ENCODE results near the gene CDK5.
A peak's percentile ranks its signal among the peaks of the same experiment; 100 is the strongest.
"Not testable (repeated sequence)": the region's sequence is repeated elsewhere in the genome, so short reads cannot be mapped to it uniquely, and the experiment has no call there.

Gene CDK5

GRCh38 chr7:151056666-151057505 lies 811 bp downstream of the CDK5 start:
- DNase-seq (ENCODE audit: low spot score), result no peak

DNA sequence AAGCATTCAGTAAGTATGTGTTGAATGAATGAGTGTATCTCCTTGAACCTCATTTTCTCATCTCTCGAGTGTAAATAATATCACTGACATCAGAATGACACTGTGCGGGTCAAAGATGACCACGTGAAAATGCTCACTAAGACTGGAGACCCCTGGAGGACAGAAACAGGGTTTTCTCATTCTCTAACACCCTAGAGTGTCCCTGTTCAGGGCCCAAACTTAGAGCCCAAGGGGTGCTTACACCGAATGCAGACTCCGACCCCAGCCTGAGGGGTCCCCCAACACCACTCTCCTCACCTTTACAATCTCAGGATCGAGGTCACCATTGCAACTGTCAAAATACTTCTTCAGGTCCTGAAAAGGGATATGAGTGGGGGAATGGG lies 1.4 kb downstream of the CDK5 start:
- DNase-seq (ENCODE audit: low spot score), result no peak

DNA sequence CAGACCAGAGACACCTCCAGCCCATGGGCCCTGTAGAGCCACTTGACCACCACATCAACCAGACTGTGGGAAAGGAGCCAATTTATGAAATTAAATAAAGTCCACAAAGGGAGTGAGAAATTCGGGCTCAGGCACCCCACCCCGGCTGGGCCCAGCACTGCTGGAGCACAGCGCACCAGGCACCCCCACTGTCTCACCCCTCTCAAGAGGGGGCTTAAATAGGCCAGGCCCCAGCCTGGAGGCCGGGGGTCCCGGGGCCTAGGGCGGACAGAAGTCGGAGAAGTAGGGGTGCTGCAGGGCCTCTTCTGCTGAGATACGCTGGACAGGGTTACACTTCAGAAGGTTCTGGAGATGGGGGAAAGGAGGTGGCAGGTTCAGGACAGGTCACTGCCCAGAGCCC lies 3.9 kb downstream of the CDK5 start:
- no peak for DNase-seq (ENCODE audit: low spot score)

- no peak for DNase-seq (ENCODE audit: low spot score)
Measured at GRCh38 chr7:151053096-151053495, 4.6 kb downstream of the CDK5 start.

DNA sequence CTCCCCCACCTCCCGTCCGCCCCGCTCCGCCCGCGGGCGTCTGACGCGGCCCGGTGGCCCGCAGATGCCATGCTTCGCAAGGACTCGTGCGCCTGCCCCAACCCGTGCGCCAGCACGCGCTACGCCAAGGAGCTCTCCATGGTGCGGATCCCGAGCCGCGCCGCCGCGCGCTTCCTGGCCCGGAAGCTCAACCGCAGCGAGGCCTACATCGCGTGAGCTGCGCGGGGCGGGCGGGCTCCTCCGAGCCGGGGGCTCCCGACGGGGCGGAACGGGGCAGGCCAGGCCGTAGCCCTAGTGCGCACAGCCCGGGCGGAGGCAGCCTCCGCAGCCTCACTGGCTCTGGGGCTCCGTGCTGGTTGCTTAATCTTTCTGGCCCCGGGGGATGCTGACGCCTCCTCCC lies 6.6 kb downstream of the CDK5 start:
- no peak for DNase-seq (ENCODE audit: low spot score)

- no peak for DNase-seq (ENCODE audit: low spot score)
Measured at GRCh38 chr7:151048911-151049463, 8.7 kb downstream of the CDK5 start.

DNA sequence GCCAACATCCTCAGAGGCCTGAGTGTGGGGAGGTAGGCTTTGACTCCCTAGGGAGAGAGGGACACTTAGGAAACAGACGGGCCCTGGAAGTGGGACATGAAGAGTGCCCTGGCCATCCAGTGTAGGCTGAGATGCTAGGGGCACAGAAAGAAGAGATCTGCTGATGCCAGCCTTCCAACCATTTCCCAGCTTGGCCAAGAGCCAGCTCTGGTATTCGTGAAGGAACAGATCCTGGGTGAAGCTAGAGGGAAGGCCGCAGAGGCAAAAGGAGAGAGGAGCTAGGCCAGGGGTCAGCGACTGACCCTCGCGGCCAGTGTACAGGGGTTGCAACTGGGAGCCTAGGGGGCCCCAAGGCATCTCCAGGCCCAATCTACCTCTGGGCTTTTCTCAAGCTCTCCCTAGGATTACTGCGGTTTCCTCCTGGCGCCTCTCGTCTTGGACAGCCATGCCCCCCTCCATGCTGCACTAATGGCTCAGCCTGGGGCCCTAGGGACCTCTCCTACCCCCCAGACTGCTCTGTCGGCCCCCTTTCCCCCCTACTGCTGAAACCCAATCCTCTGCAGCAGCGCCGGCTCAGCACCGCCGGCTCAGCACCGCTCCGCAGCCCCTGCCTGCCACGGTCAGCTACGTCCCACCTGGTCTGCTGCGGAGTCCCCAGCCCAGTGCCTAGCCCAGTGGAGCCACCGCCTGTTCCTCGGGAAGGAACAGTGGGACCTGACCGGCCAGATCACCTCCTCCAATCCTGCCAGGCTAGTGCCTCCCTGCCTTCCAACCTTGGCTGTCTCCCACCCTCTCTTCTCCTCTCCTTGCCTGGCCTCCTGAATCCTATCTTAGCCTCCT lies 9.5 kb downstream of the CDK5 start, which contains the start of gene ASIC3:
ASIC3 (plus strand) TSS at position 556 of the 840 bp plus-strand sequence. CDS start 355 bp downstream, outside the sequence.
- DNase-seq (ENCODE audit: low spot score), result no peak

- DNase-seq (ENCODE audit: low spot score), result no peak
Measured at GRCh38 chr7:151046603-151047573, 10.8 kb downstream of the CDK5 start.

GRCh38 chr7:151045967-151046366 lies 11.7 kb downstream of the CDK5 start:
- no peak for DNase-seq (ENCODE audit: low spot score)

DNA sequence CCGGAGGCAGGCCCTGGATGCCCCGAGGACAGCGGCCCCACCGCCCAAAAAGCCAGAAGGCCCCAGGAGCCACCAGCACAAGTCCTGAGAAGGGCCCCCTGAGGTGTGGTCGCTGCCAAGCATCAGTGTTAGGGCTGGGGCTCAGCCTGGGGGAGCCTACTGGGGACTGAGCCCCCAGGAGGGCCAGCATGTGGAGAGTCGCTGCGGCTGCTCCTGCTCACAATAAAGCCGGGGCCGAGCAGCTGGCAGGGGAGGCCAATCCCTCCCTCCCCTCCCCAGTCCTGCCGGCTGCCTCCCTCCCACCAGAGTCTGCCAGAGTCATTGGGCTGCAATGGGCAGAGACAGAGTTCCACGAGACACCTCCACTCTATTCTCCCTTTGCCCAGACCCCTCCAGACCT lies 12.4 kb downstream of the CDK5 start:
- DNase-seq (ENCODE audit: low spot score), result no peak

DNA sequence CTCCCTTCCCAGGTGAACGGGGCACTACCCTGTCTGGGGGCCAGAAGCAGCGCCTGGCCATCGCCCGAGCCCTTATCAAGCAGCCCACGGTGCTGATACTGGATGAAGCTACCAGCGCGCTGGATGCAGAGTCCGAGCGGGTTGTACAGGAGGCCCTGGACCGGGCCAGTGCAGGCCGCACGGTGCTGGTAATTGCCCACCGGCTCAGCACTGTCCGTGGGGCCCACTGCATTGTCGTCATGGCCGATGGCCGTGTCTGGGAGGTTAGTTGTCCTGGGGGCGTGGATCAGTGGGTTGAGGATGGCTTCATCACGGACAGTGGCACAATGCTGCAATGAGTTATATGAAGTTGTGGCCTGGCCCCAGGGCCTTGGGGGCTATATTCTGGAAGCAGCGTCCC lies 13.7 kb downstream of the CDK5 start:
- DNase-seq (ENCODE audit: low spot score), result no peak

DNA sequence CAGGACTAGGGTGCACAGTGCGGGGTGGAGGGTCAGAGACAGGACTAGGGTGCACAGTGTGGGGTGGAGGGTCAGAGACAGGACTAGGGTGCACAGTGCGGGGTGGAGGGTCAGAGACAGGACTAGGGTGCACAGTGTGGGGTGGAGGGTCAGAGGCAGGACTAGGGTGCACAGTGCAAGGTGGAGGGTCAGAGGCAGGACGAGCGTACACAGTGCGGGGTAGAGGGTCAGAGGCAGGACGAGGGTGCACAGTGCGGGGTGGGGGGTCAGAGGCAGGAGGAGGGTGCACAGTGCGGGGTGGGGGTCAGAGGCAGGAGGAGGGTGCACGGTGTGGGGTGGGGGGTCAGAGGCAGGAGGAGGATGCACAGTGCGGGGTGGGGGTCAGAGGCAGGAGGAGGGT lies 14.2 kb downstream of the CDK5 start:
- DNase-seq (ENCODE audit: low spot score), result not testable (repeated sequence)

DNA sequence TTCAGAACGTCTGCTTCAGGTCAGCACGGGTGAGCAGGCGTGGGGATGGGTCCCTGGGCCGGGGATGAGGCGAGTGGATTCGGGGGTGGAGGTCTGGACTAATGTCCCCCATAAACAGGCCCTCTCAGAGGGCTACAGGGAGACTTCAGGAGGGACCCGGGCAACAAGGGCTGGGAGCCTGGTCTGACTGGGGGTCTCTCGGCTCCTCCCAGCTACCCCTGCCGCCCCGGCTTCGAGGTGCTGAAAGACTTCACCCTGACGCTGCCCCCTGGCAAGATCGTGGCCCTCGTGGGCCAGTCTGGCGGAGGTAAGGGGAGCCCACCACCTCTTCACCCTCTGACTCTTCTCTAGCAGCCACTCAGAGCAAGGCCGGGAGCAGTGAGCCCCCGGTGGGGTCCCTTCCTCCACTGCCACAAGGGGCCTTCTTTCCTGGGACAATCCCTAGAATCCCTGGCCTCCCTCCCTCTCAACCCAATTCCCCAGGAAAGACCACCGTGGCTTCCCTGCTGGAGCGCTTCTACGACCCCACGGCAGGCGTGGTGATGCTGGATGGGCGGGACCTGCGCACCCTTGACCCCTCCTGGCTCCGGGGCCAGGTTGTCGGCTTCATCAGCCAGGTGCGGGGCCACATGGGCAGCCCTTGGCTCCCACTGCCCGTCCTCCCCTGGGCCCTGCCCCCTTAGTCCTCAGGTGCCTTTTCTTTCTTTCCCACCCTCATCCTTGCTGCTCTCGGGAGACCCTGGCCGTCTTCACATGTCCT lies 16.9 kb downstream of the CDK5 start:
- no peak for DNase-seq (ENCODE audit: low spot score)

DNA sequence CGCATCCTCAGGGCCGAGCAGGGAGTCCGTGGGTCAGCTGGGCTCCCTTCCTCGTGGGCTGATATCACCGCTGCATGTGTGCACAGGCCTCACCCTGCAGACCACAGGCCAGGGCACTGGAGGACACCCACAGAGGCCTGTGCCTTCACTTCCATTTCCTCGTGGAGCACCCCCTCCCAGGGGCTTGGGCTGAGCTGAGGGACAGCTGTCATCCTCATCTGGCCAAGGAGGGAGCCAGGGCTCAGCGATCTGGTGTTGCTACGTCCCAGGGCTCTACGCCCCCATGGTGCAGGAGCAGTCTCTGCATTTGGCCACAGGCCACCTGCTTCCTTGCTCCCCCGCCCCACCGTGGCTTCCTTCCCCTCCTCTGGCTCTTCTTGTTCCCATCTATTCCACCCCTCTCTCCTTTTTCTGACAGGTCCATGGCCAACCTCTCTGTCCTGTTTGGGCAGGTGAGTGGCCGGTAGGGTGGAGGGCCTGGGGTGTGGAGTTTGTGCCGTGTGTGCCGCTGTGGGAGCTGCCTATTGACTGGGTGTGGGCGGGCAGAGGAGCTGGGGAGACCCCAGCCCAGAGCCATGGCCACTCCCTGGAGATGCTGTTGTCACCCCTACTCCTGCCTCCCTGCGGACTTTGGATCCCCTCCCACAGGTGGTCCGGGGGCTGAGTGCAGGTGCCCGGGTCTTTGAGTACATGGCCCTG lies 17.7 kb downstream of the CDK5 start:
- no peak for DNase-seq (ENCODE audit: low spot score)

- peak; percentile 78 for DNase-seq (ENCODE audit: low spot score)
Measured at GRCh38 chr7:151038951-151039849, 18.5 kb downstream of the CDK5 start.

DNA sequence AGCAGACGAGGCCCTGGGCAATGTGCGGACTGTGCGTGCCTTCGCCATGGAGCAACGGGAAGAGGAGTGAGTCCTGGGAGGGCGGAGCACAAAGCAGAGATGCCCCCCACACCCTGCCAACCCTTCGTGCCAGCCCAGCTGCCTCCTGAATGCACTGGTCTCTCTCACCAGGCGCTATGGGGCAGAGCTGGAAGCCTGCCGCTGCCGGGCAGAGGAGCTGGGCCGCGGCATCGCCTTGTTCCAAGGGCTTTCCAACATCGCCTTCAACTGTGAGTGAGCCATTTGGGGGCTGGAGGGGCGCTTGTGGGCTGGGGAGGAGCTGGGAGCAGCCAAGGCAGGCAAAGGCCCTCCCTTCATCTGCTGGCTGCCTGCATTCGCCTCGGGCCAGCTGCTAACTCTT lies 21.8 kb downstream of the CDK5 start:
- DNase-seq (ENCODE audit: low spot score), result no peak

GRCh38 chr7:151035026-151035717 lies 22.5 kb downstream of the CDK5 start:
- no peak for DNase-seq (ENCODE audit: low spot score)

GRCh38 chr7:151034312-151035025 lies 23.2 kb downstream of the CDK5 start:
- no peak for DNase-seq (ENCODE audit: low spot score)
